Mucosa of descending colon (tissue), 3 donors: Measurements from ENCODE around the gene CLEC5A. TPM values are rescaled to one million over a fixed set of nuclear protein-coding genes. Genes with fewer than 3 reads are reported as not detected.
"Not testable (repeated sequence)": the region's sequence is repeated elsewhere in the genome, so short reads cannot be mapped to it uniquely, and the experiment has no call there.

Experiments
- ATAC-seq: fragments of 200-7000 bp; cut with Tn5 transposase; one replicate; pipeline ENCODE4 v1.9.1; 2020; ENCODE audit warnings: mild to moderate bottlenecking, moderate library complexity
- DNase-seq, 3 donors: peaks; one replicate each; pipeline ENCODE4 v3.0.0-alpha.2; 2020
- H3K36me3 ChIP-seq: fragments of 200-600 bp; one replicate; pipeline ENCODE4 v1.8.0; 2021; ENCODE audit warnings: low read depth, mild to moderate bottlenecking
- H3K4me1 ChIP-seq: fragments of 200-600 bp; one replicate; pipeline ENCODE4 v1.8.0; 2021; ENCODE audit warnings: low read depth, mild to moderate bottlenecking
- H3K4me3 ChIP-seq: fragments of 200-600 bp; one replicate; pipeline ENCODE4 v1.8.0; 2021; ENCODE audit warnings: mild to moderate bottlenecking
- H3K9me3 ChIP-seq: fragments of 200-600 bp; one replicate; pipeline ENCODE4 v1.8.0; 2021; ENCODE audit warnings: mild to moderate bottlenecking
- intact Hi-C, 2 donors: fragments of 100-400 bp; cut with DNase I in 1 of 2; cut with micrococcal nuclease in 1 of 2; formaldehyde crosslinking; loops; one replicate each; pipeline versions ENCODE4 v1.11.0 to v1.11.1; 2022; cut with DNase I, micrococcal nuclease
- total RNA-seq, 3 donors: library from RNA; stranded (reverse); fragmentation: NEBNext Ultra II Directional in 2 of 3; extraction: Animal tissue kit (Norgen Biotek cat#: 25700) in 2 of 3; gene quantifications; one replicate each; pipeline versions ENCODE4 v1.2.1 to v1.2.4, GENCODE V29; 2021 to 2023
- TF ChIP-seq, protein P1 (sequence below): fragments of 200-600 bp; IDR thresholded peaks from one replicate; pipeline ENCODE4 v1.8.0; 2022; ENCODE audit warnings: antibody characterized with exemption, mild to moderate bottlenecking
- donor health status: DM: no; HTN: no; CAD: no; lungs with moderate emphysema.
- donor health status: DM: no; HTN: no; CAD: no.
- donor health status: DM: no; HTN: yes; CAD: no.

Gene CLEC5A
- total RNA-seq, 3 donors from 2014 or later: 0.38 to 0.41 TPM; not detected in 1

DNA sequence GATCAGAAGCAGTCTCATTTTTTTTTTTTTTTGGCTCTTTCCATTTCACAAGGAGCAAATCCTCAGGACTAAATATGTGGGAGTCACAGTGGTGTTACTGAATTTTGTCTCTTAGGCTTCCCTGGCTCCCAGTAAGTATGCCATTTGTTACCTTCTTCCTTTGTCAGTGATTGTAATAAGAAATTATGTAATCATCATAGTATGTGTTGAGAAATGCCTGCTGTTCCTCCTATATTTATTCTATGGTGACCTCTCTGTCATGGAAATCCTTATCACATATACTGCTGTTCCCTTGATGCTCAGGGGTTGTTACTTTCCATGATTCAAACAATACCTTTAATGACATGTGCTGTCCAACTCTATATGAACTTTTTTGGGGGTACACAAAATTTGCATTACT, 35.4 kb downstream of the CLEC5A start:
- Histone ChIP-seq H3K4me1 (peaks cover 4% of the 10 kb centered on the region), H3K36me3 (no peaks in the 10 kb centered on the region), H3K9me3 (no peaks in the 10 kb centered on the region), H3K4me3 (no peak overlapping the region)
- TF ChIP-seq, protein P1, sequence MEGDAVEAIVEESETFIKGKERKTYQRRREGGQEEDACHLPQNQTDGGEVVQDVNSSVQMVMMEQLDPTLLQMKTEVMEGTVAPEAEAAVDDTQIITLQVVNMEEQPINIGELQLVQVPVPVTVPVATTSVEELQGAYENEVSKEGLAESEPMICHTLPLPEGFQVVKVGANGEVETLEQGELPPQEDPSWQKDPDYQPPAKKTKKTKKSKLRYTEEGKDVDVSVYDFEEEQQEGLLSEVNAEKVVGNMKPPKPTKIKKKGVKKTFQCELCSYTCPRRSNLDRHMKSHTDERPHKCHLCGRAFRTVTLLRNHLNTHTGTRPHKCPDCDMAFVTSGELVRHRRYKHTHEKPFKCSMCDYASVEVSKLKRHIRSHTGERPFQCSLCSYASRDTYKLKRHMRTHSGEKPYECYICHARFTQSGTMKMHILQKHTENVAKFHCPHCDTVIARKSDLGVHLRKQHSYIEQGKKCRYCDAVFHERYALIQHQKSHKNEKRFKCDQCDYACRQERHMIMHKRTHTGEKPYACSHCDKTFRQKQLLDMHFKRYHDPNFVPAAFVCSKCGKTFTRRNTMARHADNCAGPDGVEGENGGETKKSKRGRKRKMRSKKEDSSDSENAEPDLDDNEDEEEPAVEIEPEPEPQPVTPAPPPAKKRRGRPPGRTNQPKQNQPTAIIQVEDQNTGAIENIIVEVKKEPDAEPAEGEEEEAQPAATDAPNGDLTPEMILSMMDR: no peak
- intact Hi-C loops: no loop called here
- DNase-seq (no peak), ATAC-seq (no peak)

DNA sequence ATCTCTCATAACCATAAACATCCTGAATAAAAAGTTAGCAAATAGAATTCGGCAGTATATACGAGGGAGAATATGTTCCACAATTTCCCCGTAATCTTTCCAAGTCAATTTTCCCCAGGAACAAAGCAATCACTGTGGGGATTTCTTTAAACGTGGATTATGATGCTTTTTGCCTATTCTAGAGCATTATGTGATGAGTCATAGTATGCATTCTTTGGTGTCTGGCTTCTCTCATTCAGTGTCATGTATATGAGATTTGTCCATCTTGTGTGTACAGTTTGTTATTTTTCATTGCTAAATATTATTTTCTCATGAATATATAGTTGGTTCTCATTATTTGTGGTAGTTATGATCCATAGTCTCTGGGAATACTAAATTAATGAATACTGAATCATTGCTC, 40.5 kb downstream of the CLEC5A start:
- H3K4me1 ChIP-seq: no peaks in the 10 kb centered on the region
- ATAC-seq: no peak
- no peak overlapping the region for H3K4me3 ChIP-seq
- no peaks in the 10 kb centered on the region for H3K9me3 ChIP-seq
- intact Hi-C loops: no loop called here
- no peak for DNase-seq
- TF ChIP-seq, protein P1: no peak
- no peaks in the 10 kb centered on the region for H3K36me3 ChIP-seq

DNA sequence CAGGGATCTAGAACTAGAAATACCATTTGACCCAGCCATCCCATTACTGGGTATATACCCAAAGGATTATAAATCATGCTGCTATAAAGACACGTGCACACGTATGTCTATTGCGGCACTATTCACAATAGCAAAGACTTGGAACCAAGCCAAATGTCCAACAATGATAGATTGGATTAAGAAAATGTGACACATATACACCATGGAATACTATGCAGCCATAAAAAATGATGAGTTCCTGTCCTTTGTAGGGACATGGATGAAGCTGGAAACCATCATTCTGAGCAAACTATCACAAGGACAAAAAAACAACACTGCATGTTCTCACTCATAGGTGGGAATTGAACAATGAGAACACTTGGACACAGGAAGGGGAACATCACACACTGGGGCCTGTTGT, 47.4 kb downstream of the CLEC5A start:
- H3K4me1 ChIP-seq, H3K36me3 ChIP-seq, DNase-seq, H3K4me3 ChIP-seq, ATAC-seq, H3K9me3 ChIP-seq, intact Hi-C loops: not testable (repeated sequence)

DNA sequence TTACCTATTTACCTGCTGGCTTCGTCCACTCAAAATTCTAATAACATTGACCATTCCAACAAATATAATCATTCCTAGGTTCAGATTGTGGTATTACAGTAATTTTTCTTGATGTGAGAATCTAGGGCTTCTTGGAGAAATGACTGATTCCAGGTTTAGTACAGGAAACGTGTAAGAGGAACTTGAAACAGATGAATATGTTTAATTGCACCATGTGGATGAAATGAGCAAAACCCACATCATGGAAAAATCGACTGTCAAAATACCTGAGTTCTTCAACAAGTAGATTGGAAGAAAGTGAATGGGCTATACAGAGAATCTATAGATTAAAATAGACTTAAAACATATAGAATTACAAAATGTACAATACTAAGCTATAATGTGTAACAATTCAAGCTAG, 55.4 kb downstream of the CLEC5A start:
- Histone ChIP-seq H3K9me3 (no peaks in the 10 kb centered on the region), H3K4me1 (no peaks in the 10 kb centered on the region), H3K36me3 (no peaks in the 10 kb centered on the region), H3K4me3 (no peak overlapping the region)
- intact Hi-C loops: no loop called here
- ATAC-seq (no peak), DNase-seq (no peak)
- TF ChIP-seq, protein P1: no peak

DNA sequence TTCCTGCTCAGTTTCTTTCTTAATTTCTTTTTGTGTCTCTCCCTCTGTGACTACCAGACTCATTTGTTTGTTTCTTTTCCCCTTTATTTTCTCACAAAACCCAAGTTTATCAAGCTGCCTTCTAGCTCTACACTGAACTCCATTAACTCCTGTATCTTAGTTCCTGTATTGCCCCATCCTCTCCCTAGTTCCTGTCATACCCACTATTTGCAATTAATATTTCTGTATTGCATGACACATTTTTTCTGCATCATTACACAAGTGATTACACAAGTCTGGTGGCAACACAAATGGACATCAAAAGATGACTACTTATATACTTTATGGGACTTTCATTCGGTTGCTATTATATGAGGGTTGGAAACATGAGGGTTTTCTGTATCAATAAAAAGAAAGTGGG, 57.5 kb downstream of the CLEC5A start:
- Histone ChIP-seq H3K4me3 (no peak overlapping the region), H3K9me3 (no peaks in the 10 kb centered on the region), H3K4me1 (no peaks in the 10 kb centered on the region), H3K36me3 (no peaks in the 10 kb centered on the region)
- ATAC-seq (no peak), DNase-seq (no peak)
- TF ChIP-seq, protein P1: no peak
- intact Hi-C loops: no loop called here

DNA sequence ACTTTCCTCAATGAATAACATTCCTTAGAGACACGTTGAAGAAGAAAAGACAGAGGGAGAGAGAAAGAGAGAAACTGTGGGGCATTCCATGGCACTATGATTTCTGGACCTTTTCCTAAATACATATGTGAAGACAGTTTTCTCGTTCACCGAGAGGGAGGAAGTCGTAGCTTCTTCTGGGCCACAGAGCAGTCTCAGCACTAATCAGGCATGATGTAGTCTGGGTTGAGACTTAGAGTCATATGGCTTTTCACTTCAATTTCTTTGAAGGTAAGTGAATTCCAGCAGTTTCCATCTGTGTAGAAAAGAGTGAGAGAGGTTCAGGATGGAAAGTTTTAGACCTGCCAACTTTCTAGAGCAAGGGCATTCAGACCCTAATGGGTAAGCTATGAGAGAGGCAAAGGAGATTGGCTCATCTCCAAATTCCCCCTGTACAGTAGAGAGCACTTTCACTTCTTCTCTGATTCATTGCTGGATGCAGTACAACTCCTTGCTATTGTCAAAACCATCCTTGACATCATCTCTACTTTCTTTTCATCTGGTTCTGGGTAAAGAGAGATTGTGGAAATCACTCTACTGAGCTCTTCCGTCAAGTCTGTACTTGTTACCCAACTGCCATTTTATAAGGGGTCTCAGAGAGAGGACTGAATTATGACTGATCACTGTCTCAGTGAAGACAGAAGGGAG, 62.1 kb downstream of the CLEC5A start:
- ATAC-seq: no peak
- TF ChIP-seq, protein P1: no peak
- intact Hi-C loops: no loop called here
- H3K36me3 ChIP-seq: no peaks in the 10 kb centered on the region
- no peaks in the 10 kb centered on the region for H3K4me1 ChIP-seq
- DNase-seq: no peak
- no peaks in the 10 kb centered on the region for H3K9me3 ChIP-seq
- no peak overlapping the region for H3K4me3 ChIP-seq
